HG03575 (cell line): ENCODE measurements around the gene CASP10.
"Not testable (repeated sequence)": the region's sequence is repeated elsewhere in the genome, so short reads cannot be mapped to it uniquely, and the experiment has no call there.

Experiments
- ATAC-seq: cut with Tn5 transposase; IDR thresholded peaks from one replicate; pipeline ENCODE4 v1.9.1; 2021; ENCODE audit not compliant: unreplicated experiment, insufficient number of reproducible peaks, low FRiP score; ENCODE audit errors: extremely low read depth

CASP10 gene, protein sequence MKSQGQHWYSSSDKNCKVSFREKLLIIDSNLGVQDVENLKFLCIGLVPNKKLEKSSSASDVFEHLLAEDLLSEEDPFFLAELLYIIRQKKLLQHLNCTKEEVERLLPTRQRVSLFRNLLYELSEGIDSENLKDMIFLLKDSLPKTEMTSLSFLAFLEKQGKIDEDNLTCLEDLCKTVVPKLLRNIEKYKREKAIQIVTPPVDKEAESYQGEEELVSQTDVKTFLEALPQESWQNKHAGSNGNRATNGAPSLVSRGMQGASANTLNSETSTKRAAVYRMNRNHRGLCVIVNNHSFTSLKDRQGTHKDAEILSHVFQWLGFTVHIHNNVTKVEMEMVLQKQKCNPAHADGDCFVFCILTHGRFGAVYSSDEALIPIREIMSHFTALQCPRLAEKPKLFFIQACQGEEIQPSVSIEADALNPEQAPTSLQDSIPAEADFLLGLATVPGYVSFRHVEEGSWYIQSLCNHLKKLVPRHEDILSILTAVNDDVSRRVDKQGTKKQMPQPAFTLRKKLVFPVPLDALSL

DNA sequence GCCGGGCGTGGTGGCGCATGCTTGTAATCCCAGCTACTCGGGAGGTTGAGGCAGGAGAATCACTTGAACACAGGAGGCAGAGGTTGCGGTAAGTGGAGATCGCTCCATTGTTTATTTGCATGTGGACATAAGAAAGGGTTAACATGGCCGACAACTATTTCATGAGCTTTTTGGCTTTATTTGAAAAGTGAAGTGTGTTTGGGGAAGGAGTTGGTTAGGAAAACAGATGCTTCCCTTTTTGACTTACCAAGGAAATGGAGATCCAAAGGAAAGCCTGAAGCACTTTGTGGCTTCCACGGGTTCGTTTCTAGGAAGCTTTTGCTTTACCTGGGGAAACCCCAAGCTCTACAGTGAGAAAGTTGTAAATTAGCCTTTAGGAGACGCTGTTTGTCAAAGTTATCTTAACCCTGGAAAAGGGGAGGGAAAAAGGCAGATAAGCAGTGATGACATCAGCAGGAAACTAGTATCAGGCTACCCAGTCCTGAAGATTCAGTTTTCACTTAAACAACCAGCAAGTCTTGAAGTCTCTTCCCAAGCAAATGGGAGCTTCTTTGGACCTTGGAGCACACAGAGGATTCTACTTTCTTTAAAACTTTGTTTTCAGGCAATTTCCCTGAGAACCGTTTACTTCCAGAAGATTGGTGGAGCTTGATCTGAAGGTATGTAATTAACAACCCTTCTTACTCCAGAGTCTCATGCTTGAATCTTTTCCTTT, at the start of gene CASP10:
Gene CASP10, plus strand, starts transcription at position 492 of the 715 bp plus-strand sequence. CDS start 2,637 bp downstream, outside the sequence.
- ATAC-seq, result peak; percentile 60

DNA sequence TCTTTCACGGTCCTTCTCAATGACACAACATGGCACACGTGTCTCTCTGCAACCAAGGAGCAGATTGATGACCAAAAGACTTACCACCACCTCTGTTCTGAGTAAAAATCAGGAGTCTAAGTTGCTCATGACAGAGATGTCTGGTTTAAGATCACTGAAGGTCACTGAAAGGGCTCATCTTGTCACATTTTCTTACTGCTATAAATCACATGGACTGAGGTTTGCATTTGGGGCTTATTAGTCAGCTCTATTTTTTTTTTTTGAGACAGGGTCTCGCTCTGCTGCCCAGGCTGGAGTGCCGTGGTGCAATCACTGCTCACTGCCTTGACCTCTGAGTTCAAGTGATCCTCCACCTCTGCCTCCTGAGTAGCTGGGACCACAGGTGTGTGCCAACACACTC, 47.6 kb upstream of the CASP10 start:
- no peak for ATAC-seq

DNA sequence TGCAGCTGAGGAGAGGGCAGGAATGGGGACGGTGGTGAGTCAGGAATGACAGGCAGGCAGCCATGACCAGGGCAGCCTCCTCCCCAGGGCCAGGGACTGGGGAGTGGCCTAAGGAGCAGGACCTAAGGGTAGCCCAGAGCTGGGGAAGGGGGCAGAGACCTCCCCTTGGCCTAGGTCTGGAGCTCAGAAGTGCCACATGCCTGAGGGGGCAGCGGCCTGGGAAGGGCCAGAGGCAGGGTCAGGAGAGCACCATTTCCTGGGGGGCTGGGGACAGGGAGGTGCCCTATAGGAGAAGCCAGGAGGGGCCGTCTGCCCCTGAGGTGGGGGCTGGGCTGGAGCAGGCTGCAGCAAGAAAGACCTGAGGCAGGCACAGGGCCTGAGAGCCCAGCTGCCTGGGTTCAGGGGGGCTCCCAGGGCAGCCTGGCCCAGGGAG, 46.0 kb upstream of the CASP10 start:
- ATAC-seq, result no peak

DNA sequence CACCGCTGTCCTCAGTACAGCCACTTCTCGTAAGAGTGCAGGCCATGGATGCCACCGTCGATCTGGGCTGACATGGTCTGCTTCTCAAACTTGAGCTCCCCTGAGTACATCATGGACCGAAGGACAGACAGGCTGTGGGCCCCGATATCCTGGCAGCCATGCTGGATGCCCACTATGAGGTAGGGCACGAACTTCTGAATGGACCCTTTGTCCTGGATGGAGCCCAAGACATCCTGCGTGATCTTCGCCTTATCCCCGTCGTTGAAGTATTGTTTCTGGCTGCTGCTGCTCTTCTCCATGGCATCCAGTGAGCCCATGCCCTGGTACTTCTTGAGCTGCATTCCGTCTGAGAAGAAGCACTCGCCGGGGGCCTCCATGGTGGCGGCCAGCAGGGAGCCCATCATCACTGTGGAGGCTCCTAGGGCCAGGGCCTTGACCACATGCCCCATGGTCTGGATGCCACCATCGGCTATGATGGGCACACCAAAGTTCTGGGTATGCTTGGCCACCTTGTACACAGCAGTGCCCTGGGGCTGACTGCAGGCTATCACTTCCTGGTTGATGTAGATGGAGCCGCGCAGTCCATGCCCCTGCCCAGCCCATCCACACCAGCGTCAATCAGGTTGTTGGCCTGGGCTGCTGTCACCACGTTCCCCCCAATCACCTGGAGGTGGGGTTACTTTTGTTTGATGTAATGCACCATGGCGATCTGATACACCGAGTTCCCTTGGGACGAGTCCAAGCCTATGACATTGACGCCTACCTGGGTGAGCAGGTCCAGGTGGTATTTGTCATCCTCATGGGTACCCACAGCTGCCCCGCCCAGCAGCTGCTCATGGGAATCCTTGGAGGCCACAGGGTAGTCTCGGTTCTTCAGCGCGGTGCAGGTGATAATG, 45.2 kb upstream of the CASP10 start:
- no peak for ATAC-seq

DNA sequence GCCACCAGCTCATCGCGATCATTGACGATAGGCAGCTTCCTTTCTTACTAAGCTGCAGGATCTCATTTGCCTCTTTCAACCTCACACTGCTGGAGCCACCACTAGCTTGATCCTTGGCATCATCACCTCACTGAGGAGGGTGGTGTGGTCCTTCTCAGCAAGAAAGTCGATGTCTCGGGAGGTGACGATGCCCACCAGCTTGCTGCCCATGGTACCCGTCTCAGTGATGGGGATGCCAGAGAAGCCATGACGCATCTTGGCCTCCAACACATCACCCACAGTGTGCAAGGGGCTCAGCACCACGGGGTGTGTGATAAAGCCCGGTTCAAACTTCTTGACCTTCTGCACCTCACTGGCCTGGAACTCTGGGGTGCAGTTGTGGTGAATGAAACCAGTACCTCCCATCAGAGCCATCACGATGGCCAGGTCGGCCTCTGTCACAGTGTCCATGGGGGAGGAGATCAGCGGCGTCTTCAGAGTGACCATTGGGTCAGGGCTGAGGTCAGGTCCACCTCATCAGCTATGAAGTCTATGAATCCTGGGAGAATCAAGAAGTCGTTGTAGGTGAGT, 44.5 kb upstream of the CASP10 start:
- no peak for ATAC-seq

DNA sequence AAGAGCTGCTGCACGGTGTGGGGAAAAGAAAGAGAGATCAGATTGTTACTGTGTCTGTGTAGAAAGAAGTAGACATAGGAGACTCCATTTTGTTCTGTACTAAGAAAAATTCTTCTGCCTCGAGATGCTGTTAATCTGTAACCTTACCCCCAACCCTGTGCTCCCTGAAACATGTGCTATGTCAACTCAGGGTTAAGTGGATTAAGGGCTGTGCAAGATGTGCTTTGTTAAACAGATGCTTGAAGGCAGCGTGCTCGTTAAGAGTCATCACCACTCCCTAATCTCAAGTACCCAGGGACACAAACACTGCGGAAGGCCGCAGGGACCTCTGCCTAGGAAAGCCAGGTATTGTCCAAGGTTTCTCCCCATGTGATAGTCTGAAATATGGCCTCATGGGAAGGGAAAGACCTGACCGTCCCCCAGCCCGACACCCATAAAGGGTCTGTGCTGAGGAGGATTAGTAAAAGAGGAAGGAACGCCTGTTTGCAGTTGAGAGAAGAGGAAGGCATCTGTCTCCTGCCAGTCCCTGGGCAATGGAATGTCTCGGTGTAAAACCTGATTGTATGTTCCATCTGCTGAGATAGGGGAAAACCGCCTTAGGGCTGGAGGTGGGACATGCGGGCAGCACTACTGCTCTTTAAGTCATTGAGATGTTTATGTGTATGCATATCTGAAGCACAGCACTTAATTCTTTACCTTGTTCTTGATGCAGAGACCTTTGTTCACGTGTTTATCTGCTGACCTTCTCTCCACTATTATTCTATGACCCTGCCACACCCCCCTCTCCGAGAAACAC, 43.8 kb upstream of the CASP10 start:
- not testable (repeated sequence) for ATAC-seq

DNA sequence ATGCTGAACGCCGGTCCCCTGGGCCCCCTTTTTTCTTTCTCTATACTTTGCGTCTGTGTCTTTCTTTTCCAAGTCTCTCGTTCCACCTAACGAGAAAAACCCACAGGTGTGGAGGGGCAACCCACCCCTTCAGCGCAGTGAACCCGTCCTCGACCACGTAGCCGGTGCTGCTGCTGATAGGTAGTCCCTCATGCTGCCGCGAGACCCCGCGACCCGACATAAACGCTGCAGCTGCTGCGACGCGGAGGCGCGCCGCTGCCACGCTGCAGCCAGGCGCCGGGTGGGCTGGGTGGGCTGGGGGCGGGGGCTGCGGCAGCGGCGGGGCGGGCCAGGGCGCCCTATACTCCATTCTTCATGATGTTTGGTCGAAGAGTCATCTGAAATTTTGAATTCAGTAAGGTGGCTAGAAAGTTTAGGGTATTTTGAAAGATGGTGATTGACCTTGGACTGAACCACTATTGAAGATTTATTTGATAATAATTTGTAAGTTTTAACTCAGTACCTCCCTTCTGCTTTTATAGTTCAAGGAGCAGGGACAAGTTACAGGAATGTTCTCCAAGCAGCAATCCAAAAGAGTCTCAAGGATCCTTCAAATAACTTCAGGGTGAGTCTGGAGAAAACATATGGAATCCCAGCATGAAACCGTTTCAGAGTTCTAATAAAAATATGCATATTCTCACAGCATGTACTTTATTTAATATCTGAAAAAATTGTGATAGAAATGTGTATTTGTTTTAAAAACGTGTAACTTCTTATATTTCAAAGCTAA, 42.9 kb upstream of the CASP10 start:
- ATAC-seq, result no peak

DNA sequence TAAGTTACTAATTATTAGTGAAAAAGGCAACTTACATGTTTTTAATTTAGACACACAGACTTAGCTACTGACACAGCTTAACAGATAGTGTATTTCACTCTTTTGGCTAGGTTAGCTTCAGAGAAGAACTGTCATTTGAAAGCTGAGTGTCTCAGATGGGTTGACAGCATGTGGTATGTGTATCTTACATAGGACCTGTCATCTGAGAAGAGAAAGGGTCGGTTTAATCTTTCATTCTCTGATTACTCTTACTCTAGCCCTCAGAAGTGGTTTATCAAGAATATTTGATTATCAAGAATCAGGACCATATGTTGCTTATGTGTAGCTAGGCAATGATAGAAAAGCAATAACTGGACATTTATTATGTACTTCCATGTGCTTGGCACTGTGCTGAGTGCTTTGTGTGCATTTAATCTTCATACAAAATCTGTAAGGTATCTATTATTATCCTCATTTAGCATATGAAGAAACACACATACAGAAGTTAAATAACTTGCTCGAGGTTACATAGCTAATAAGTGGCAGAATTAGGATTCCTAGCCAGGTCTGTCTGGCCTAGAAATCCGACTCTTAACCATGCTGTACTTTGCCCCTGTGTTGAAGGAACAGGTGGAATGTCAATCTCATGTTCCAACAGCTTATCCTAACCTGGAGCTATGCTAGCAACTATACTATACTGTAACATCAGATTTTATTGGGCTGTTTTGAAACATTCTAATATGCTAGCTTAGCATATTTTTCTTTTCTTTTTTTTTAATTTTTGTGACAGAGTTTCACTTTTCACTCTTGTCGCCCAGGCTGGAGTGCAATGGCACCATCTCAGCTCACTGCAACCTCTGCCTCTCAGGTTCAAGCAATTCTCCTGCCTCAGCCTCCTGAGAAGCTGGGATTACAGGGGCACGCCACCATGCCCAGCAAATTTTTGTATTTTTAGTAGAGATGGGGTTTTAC, 38.6 kb upstream of the CASP10 start:
- ATAC-seq, result no peak

DNA sequence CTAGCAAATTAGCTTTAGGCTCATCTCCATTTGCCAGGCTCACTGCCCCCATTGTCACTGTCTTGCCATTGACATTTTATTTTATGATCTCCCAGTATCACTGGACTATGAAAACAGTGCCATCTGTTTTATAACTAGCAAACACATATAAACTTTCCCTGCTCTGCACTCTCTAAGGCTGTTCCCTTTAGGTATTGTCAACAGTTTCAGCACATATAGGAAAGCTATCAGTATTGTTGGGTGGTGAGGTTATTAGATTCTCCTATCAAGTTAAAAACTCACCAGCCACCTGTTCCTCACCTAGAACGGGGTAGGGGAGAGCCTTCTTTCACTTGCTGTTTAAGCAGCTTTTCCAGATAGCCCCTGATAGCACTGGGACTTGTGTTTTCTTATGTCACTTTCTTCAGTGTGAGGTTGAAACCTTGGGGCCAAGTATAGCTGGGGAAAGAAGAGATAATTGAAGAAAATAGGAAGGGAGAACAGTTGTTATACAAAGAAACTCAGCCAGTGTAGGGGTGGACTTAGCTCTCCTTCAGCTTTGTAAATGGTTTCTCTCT, 34.4 kb upstream of the CASP10 start:
- no peak for ATAC-seq

DNA sequence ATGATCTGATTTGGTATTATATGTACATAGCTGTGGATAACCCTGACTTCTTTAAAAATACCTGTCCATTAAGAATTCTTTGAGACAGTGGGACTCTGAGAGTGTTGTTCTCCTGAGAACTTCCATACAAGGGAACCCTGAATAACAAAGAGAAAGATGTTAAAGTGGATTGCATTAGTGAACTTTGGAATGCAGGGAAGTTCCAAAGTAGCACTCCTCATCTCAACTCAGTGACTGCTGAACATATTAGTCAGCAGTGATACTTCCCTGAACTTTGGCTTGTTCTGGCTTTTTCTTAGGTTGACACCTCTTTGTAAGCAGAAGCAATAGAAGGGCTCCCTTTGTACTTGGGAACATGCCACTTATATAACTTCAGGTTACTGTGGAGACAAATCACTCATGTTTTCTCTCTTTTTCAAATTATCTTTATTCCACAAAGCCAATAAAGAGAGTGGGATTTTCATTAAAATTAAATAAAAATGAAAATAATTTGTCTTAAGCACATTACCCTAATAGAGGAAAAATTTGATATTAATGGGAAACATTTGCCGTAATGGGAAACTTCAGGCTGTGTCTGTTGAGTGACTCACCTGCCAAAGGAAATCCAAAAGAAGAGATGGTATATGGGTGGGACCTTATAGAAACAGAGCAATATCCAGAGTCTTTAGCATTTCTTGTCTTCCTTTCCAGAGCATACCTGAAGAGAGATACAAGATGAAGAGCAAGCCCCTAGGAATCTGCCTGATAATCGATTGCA, 33.7 kb upstream of the CASP10 start:
- no peak for ATAC-seq

DNA sequence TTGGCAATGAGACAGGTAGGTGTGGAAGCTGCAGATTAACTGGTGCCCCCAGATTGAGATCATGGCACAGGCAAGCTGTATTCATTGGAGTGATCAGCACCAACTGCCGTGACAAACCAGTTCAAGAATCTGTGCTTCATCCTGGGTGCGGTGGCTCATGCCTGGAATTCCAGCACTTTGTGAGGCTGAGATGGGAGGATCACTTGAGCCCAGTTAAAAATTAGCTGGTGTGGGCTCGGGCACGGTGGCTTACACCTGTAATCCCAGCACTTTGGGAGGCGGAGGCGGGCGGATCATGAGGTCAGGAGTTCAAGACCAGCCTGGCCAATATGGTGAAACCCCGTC, 33.1 kb upstream of the CASP10 start:
- not testable (repeated sequence) for ATAC-seq

DNA sequence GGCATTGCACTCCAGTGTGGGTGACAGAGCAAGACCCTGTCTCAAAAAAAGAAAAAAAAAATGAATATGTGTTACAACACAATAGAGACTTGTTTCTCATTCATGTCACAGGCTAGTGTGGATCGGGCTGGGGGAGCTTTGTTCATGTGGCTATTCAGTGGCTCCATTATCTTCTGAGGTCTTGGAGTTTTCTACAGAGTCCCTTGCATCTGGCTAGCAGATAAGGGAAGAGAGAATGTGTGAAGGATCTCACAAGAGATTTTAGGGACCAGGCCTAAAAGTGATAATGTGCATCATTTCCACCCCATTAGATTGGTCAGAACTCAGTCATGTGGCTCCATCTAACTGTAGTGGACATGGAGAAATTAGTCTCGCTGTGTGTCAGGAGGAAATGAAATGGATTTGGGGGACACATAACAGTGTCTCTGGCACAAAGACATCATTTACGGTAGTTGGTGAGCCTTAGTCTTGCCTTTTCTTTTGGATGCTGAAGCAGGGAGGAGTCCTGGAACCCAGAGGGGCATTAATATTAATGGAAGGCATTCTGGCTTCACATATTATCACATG, 32.4 kb upstream of the CASP10 start:
- no peak for ATAC-seq

DNA sequence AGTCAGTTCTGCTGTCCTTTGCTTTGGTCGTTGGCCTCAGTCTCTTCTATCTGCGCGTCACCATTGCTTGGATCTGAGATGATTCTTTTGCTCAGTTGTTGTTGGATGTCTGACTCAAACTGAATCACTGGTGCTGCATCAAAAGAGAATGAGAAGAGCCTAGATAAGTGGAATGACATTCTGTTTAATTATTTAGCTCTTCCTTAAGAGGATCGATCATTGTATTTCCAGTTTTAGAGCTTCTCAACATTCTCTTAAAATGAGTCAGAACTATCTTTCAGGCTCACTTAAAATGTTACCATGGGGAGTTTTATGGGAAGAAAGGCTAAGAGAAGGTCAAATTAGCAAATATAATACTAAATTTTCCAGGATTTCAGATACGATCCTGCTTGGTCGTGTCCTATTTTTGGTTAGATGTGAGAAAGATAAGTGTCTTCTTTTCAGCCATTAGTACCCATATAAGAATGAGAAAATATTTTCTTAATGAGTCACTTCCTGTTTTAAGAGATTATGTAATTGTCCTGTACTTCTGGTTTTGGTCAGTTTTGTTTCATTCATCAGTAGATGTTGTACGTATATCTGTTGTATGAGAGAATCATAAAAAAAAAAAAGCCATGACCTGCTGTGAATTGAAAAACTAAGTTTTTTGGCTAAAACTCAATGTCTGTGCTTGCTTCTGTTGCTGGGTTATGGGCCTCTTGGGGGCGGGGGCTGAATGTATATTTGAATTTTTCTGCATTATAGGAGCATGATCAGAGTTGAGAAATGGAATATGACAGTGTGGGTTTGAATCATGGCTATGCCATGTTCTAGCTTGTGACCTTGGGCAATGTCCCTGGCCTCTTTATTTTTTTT, 31.6 kb upstream of the CASP10 start:
- peak; percentile 77 for ATAC-seq

DNA sequence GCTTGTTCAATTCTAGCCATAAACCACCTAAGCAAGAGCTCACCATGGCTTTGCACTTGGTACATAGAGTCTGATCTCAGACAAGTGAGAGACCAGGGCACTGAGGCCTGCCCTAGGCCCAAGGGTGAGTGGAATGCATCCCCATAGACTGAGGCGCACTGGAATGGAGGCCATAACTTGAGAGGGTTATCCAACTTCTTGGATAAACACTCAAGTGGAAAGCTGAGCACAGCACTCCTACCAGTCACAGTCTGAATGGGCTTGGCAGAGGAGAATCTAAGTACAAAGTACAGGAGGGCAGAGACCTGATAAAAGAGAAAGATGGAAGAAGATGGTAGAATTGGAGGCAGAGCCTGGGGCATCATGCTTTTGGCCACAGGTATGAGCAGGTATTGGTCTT, 30.4 kb upstream of the CASP10 start:
- ATAC-seq, result no peak
